ENCODE measurements around the gene SLC7A9. TPM values are rescaled to one million over a fixed set of nuclear protein-coding genes. Genes with fewer than 3 reads are reported as not detected.

The SLC7A9 gene
- total and polyA plus RNA-seq, 2 experiments from 2014 or later = 0.19 TPM; not detected in 1

DNA sequence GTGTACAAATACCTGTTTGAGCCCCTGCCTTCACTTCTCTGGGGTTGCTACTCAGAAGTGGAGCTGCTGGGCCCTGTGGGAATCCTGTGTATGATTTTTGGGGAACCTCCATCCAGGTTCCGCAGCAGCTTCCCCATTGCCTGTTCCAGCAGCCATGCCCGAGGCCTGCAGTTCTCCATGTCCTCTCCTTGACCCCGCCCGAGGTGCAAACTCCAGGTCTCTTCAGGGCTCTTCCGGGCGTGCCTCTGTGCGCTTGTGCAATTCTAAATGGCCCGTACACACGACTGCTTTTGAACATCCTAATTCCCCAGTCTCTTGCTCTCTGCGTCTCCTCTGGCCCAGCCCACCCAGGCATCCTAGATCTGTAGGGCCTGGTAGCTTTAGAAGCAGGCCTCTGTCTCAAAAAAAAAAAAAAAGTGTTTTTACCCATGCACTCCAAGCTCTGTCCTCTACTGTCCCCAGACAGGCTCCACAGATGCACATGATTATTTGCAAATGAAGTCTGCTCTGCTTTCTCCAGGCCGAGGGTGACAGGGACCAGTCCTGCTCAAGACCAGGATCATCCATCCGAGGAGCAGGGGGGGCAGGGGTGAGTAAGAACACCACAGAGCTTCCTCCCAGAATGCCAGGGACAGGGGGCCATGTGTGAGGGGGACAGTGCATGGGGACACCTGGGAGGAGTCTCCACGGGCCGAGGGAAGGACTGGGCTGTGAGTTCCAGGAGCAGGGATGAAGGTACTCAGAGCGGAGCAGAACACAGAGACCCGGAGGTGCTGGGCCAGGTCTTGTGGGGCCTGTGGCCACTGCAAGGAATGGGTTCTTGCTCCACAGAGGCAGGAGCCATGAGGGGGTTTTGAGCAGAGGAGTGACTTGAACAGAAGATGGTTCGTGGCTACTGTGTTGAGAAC, 51.7 kb downstream of the SLC7A9 start:
- 0 out of 2 replicates have a peak overlapping the region, but pooled peaks have one; percentile 41 for H3K4me2 ChIP-seq
- no peaks in the 10 kb centered on the region for H3K27me3 ChIP-seq (ENCODE audit: insufficient read depth)
- DNase-seq (ENCODE audit: low spot score) (no peak), ATAC-seq (no peak)
- H3K4me3 Mint-ChIP-seq = no peak overlapping the region; the same call in 2 of the 3 replicates
- H3K4me1 Mint-ChIP-seq = peaks cover 43% of the 10 kb centered on the region
- TF ChIP-seq, protein P1, sequence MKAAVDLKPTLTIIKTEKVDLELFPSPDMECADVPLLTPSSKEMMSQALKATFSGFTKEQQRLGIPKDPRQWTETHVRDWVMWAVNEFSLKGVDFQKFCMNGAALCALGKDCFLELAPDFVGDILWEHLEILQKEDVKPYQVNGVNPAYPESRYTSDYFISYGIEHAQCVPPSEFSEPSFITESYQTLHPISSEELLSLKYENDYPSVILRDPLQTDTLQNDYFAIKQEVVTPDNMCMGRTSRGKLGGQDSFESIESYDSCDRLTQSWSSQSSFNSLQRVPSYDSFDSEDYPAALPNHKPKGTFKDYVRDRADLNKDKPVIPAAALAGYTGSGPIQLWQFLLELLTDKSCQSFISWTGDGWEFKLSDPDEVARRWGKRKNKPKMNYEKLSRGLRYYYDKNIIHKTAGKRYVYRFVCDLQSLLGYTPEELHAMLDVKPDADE (IDR thresholded peaks at IDR 0.05) = no peak
- TF ChIP-seq ZNF114 (CRISPR knock-in tag; IDR thresholded peaks at IDR 0.05) (no peak), EZH2 (IDR thresholded peaks at IDR 0.05; ENCODE audit: low read depth, unreplicated experiment) (no peak), ZNF331 (CRISPR knock-in tag; IDR thresholded peaks at IDR 0.05; ENCODE audit: low read depth) (no peak), POLR2AphosphoS5 (IDR thresholded peaks at IDR 0.05; ENCODE audit: low read depth) (no peak), JUNB (IDR thresholded peaks at IDR 0.05; ENCODE audit: unreplicated experiment) (no peak), NANOG (IDR thresholded peaks at IDR 0.05; ENCODE audit: borderline replicate concordance) (no peak), STAT1 (IDR thresholded peaks at IDR 0.05; ENCODE audit: unreplicated experiment) (no peak), CREB1 (CRISPR knock-in tag; IDR thresholded peaks at IDR 0.05; ENCODE audit: low read depth) (no peak), EZH2phosphoT487 (IDR thresholded peaks at IDR 0.05; ENCODE audit: unreplicated experiment) (no peak)
- TF ChIP-seq, protein P2, sequence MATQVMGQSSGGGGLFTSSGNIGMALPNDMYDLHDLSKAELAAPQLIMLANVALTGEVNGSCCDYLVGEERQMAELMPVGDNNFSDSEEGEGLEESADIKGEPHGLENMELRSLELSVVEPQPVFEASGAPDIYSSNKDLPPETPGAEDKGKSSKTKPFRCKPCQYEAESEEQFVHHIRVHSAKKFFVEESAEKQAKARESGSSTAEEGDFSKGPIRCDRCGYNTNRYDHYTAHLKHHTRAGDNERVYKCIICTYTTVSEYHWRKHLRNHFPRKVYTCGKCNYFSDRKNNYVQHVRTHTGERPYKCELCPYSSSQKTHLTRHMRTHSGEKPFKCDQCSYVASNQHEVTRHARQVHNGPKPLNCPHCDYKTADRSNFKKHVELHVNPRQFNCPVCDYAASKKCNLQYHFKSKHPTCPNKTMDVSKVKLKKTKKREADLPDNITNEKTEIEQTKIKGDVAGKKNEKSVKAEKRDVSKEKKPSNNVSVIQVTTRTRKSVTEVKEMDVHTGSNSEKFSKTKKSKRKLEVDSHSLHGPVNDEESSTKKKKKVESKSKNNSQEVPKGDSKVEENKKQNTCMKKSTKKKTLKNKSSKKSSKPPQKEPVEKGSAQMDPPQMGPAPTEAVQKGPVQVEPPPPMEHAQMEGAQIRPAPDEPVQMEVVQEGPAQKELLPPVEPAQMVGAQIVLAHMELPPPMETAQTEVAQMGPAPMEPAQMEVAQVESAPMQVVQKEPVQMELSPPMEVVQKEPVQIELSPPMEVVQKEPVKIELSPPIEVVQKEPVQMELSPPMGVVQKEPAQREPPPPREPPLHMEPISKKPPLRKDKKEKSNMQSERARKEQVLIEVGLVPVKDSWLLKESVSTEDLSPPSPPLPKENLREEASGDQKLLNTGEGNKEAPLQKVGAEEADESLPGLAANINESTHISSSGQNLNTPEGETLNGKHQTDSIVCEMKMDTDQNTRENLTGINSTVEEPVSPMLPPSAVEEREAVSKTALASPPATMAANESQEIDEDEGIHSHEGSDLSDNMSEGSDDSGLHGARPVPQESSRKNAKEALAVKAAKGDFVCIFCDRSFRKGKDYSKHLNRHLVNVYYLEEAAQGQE (IDR thresholded peaks at IDR 0.05; ENCODE audit: unreplicated experiment) = no peak
- TF ChIP-seq, protein P3, sequence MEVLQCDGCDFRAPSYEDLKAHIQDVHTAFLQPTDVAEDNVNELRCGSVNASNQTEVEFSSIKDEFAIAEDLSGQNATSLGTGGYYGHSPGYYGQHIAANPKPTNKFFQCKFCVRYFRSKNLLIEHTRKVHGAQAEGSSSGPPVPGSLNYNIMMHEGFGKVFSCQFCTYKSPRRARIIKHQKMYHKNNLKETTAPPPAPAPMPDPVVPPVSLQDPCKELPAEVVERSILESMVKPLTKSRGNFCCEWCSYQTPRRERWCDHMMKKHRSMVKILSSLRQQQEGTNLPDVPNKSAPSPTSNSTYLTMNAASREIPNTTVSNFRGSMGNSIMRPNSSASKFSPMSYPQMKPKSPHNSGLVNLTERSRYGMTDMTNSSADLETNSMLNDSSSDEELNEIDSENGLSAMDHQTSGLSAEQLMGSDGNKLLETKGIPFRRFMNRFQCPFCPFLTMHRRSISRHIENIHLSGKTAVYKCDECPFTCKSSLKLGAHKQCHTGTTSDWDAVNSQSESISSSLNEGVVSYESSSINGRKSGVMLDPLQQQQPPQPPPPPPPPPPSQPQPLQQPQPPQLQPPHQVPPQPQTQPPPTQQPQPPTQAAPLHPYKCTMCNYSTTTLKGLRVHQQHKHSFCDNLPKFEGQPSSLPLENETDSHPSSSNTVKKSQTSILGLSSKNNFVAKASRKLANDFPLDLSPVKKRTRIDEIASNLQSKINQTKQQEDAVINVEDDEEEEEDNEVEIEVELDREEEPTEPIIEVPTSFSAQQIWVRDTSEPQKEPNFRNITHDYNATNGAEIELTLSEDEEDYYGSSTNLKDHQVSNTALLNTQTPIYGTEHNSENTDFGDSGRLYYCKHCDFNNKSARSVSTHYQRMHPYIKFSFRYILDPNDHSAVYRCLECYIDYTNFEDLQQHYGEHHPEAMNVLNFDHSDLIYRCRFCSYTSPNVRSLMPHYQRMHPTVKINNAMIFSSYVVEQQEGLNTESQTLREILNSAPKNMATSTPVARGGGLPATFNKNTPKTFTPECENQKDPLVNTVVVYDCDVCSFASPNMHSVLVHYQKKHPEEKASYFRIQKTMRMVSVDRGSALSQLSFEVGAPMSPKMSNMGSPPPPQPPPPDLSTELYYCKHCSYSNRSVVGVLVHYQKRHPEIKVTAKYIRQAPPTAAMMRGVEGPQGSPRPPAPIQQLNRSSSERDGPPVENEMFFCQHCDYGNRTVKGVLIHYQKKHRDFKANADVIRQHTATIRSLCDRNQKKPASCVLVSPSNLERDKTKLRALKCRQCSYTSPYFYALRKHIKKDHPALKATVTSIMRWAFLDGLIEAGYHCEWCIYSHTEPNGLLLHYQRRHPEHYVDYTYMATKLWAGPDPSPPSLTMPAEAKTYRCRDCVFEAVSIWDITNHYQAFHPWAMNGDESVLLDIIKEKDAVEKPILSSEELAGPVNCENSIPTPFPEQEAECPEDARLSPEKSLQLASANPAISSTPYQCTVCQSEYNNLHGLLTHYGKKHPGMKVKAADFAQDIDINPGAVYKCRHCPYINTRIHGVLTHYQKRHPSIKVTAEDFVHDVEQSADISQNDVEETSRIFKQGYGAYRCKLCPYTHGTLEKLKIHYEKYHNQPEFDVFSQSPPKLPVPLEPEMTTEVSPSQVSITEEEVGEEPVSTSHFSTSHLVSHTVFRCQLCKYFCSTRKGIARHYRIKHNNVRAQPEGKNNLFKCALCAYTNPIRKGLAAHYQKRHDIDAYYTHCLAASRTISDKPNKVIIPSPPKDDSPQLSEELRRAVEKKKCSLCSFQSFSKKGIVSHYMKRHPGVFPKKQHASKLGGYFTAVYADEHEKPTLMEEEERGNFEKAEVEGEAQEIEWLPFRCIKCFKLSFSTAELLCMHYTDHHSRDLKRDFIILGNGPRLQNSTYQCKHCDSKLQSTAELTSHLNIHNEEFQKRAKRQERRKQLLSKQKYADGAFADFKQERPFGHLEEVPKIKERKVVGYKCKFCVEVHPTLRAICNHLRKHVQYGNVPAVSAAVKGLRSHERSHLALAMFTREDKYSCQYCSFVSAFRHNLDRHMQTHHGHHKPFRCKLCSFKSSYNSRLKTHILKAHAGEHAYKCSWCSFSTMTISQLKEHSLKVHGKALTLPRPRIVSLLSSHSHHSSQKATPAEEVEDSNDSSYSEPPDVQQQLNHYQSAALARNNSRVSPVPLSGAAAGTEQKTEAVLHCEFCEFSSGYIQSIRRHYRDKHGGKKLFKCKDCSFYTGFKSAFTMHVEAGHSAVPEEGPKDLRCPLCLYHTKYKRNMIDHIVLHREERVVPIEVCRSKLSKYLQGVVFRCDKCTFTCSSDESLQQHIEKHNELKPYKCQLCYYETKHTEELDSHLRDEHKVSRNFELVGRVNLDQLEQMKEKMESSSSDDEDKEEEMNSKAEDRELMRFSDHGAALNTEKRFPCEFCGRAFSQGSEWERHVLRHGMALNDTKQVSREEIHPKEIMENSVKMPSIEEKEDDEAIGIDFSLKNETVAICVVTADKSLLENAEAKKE (CRISPR knock-in tag; IDR thresholded peaks at IDR 0.05) = no peak
- TF ChIP-seq, protein P4, sequence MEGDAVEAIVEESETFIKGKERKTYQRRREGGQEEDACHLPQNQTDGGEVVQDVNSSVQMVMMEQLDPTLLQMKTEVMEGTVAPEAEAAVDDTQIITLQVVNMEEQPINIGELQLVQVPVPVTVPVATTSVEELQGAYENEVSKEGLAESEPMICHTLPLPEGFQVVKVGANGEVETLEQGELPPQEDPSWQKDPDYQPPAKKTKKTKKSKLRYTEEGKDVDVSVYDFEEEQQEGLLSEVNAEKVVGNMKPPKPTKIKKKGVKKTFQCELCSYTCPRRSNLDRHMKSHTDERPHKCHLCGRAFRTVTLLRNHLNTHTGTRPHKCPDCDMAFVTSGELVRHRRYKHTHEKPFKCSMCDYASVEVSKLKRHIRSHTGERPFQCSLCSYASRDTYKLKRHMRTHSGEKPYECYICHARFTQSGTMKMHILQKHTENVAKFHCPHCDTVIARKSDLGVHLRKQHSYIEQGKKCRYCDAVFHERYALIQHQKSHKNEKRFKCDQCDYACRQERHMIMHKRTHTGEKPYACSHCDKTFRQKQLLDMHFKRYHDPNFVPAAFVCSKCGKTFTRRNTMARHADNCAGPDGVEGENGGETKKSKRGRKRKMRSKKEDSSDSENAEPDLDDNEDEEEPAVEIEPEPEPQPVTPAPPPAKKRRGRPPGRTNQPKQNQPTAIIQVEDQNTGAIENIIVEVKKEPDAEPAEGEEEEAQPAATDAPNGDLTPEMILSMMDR (conservative IDR thresholded peaks at IDR 0.05; ENCODE audit: low read depth in 2 of 2) = no peak
- H3K4me3 ChIP-seq = no peak overlapping the region
- no peaks in the 10 kb centered on the region for H3K36me3 ChIP-seq (ENCODE audit: insufficient read depth)
- no peaks in the 10 kb centered on the region for H4K20me1 ChIP-seq (replicated peaks; ENCODE audit: insufficient read depth)
- H3K27me3 Mint-ChIP-seq (ENCODE audit: insufficient read depth, low read depth, poor library complexity) = peaks cover 2% of the 10 kb centered on the region
- H3K36me3 Mint-ChIP-seq (ENCODE audit: low read depth) = no peaks in the 10 kb centered on the region
- no peaks in the 10 kb centered on the region; the same call in 1 of the 3 replicates for H3K9me3 Mint-ChIP-seq
- peaks cover 15% of the 10 kb centered on the region for H3K4me1 ChIP-seq (ENCODE audit: insufficient read depth)
- H3K27ac Mint-ChIP-seq = peak overlapping the region; percentile 29; the same call in 1 of the 2 replicates
- H3K9me2 ChIP-seq (ENCODE audit: insufficient read depth) = no peaks in the 10 kb centered on the region
- H3K79me2 ChIP-seq (replicated peaks; ENCODE audit: insufficient read depth) = no peaks in the 10 kb centered on the region
- H3F3A ChIP-seq (replicated peaks; ENCODE audit: low read depth) = no peaks in the 10 kb centered on the region
- peak overlapping the region; percentile 76; the same call in 1 of the 2 replicates for H2AFZ ChIP-seq
- H3K27ac ChIP-seq (ENCODE audit: low read depth) = no peak overlapping the region

Data from GM23338 (cell line).